Measurements from ENCODE around the gene OSBPL9. TPM values are rescaled to one million over a fixed set of nuclear protein-coding genes. Genes with fewer than 3 reads are reported as not detected.

The OSBPL9 gene
- total RNA-seq, 1 experiment from 2014 or later: 52.6 TPM

- H3K36me3 ChIP-seq (ENCODE audit: control insufficient read depth in 1 of 2, insufficient read depth in 2 of 2, low read length in 2 of 2): no peaks in the 10 kb centered on the region
- RAD21 ChIA-PET (ENCODE audit: low non-redundant PET in 1 of 2, low total read pairs in 2 of 2, uncharacterized antibody in 2 of 2, unreplicated experiment in 2 of 2): no interaction called here
- BruUV-seq (replicated peaks): no TSS peak
- no peaks in the 10 kb centered on the region for H3K27me3 ChIP-seq (ENCODE audit: insufficient read depth, low read length)
- H3K9ac ChIP-seq (ENCODE audit: low read length): no peak overlapping the region
- CTCF ChIA-PET: no interaction called here
- H3K9me2 ChIP-seq (ENCODE audit: insufficient read depth): no peaks in the 10 kb centered on the region
- no peak overlapping the region for H3K27ac ChIP-seq (ENCODE audit: low read depth, low read length)
- H3K9me3 ChIP-seq (ENCODE audit: control insufficient read depth in 1 of 2, insufficient read depth in 1 of 2, low read depth in 1 of 2, low read length in 2 of 2): no peaks in the 10 kb centered on the region
- intact Hi-C loops (cut with micrococcal nuclease): no loop called here
- POLR2A ChIA-PET: no interaction called here
- H2AFZ ChIP-seq (ENCODE audit: low read depth, low read length, poor library complexity, severe bottlenecking): no peak overlapping the region
- ATAC-seq: no peak
- no peaks in the 10 kb centered on the region for H3K4me1 ChIP-seq (ENCODE audit: control insufficient read depth in 1 of 2, insufficient read depth in 2 of 2, low read length in 2 of 2)
- no peaks in the 10 kb centered on the region for H4K20me1 ChIP-seq (ENCODE audit: insufficient read depth)
- H3K79me2 ChIP-seq (ENCODE audit: insufficient read depth, low read length): no peaks in the 10 kb centered on the region
- no peak for DNase-seq (ENCODE audit: low read depth, low spot score)
- no peak for TF ChIP-seq ELF1 (IDR thresholded peaks at IDR 0.05; ENCODE audit: borderline replicate concordance, low read depth)
- TF ChIP-seq SP1 (IDR thresholded peaks at IDR 0.05; ENCODE audit: low read depth): no peak
- TF ChIP-seq CBX3 (IDR thresholded peaks at IDR 0.05; ENCODE audit: low read depth): no peak
- no peak for TF ChIP-seq POLR2A (IDR thresholded peaks at IDR 0.05; ENCODE audit: borderline replicate concordance, extremely low read depth, insufficient read depth, insufficient read length)
- TF ChIP-seq JUND (IDR thresholded peaks at IDR 0.05): no peak
- no peak for TF ChIP-seq ATF3 (IDR thresholded peaks at IDR 0.05)
- TF ChIP-seq TCF7L2 (IDR thresholded peaks at IDR 0.05; ENCODE audit: borderline replicate concordance, extremely low read depth, insufficient read depth, insufficient read length): no peak
- no peak for TF ChIP-seq ZFX (IDR thresholded peaks at IDR 0.05)
- no peak for TF ChIP-seq SRF (IDR thresholded peaks at IDR 0.05; ENCODE audit: low read depth)
- TF ChIP-seq, protein P1, sequence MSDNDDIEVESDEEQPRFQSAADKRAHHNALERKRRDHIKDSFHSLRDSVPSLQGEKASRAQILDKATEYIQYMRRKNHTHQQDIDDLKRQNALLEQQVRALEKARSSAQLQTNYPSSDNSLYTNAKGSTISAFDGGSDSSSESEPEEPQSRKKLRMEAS (IDR thresholded peaks at IDR 0.05): no peak
- TF ChIP-seq EZH2 (IDR thresholded peaks at IDR 0.05): no peak
- TF ChIP-seq SIN3A (IDR thresholded peaks at IDR 0.05; ENCODE audit: low read depth): no peak
- no peak for TF ChIP-seq ZNF274 (IDR thresholded peaks at IDR 0.05; ENCODE audit: low read depth, low read length)
- TF ChIP-seq EZH2phosphoT487 (IDR thresholded peaks at IDR 0.05; ENCODE audit: borderline replicate concordance): no peak
- TF ChIP-seq, protein P2, sequence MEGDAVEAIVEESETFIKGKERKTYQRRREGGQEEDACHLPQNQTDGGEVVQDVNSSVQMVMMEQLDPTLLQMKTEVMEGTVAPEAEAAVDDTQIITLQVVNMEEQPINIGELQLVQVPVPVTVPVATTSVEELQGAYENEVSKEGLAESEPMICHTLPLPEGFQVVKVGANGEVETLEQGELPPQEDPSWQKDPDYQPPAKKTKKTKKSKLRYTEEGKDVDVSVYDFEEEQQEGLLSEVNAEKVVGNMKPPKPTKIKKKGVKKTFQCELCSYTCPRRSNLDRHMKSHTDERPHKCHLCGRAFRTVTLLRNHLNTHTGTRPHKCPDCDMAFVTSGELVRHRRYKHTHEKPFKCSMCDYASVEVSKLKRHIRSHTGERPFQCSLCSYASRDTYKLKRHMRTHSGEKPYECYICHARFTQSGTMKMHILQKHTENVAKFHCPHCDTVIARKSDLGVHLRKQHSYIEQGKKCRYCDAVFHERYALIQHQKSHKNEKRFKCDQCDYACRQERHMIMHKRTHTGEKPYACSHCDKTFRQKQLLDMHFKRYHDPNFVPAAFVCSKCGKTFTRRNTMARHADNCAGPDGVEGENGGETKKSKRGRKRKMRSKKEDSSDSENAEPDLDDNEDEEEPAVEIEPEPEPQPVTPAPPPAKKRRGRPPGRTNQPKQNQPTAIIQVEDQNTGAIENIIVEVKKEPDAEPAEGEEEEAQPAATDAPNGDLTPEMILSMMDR (IDR thresholded peaks at IDR 0.05 in 2 of 3, conservative IDR thresholded peaks at IDR 0.05 in 1 of 3; ENCODE audit: borderline replicate concordance in 1 of 3, insufficient read depth in 1 of 3, low read depth in 2 of 3, low read length in 2 of 3): no peak
- no peak for TF ChIP-seq FOSL1 (IDR thresholded peaks at IDR 0.05; ENCODE audit: low read depth)
- no peak overlapping the region for H3K4me2 ChIP-seq (ENCODE audit: low read length)
- no peak overlapping the region for H3K4me3 ChIP-seq (replicated peaks in 1 of 2; ENCODE audit: low read depth in 1 of 2, low read length in 2 of 2)
These were observed 69.6 kb downstream of the OSBPL9 start for GRCh38 chr1:51686450-51686849.
